GM19043 (cell line): Measurements from ENCODE around the gene PRSS53.

Experiments used
- ATAC-seq: cut with Tn5 transposase; IDR thresholded peaks from one replicate; pipeline ENCODE4 v1.9.1; 2021; ENCODE audit warnings: low read depth; ENCODE audit not compliant: unreplicated experiment

PRSS53 gene

DNA sequence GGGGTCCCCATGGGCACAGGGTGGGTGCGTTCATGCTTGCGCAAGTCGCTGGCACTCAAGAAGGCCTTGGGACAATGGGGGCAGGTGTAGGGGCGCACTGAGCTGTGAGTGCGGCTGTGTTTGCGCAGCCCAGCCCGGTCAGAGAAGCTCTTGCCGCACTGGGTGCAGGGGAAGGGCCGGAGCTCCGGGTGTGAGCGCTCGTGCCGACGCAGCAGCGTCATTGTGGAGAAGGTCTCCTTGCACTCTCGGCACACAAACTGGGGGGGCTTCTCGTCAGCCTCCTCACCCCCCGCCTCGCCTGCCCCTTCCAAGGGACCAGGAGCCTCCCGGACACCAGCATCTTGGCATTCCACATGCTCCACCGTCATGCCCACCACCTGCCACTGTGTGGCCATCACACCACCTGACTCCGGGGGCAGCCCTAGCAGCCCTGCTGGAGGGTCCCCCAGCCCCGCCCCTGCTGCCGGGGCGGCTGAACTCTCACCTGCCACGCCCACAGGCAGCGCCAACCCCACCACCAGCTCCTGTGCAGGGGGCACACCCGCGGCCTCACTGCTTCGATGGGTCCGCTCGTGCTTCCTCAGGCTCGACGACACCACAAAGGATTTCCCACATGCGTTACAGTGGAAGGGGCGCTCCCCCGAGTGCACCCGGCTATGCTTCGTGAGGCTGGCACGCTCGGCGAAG lies 27.5 kb downstream of the PRSS53 start:
- no peak for ATAC-seq

DNA sequence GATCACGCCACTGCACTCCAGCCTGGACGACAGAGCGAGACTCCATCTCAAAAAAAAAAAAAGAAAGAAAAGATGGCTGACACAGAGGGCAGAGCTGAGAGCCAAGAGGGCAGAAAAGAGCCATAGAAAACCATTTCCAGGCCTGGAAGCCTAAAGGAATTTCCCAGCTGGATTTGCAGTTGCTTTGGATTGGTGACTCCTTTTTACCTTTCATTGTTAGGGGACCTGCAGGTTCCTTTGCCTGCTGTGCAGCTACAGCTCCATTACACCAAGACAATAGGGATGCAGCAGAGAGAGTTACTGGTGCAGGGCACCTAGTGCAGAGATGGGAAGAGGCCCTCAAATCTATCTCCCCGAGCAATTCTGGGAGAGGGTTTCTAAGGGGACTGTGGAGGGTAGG lies 33.1 kb downstream of the PRSS53 start:
- ATAC-seq = no peak

DNA sequence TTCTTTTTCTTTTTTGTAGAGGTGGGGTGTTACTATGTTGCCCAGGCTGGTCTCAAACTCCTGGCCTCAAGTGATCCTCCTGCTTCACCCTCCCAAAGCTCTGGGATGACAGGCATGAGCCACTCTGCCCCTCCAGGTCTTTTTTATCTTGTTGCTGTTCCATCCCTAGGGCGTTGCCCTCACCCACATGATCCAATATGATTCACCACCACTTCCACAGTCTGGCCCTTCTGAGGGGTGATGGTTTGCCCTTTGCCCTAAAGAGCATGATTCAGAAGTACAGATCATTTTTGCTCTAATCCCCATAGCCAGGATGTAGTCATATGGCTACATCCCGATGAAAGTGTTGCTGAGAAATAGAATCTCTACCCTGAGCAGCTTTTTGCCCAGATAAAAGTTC lies 36.6 kb downstream of the PRSS53 start:
- ATAC-seq = no peak

DNA sequence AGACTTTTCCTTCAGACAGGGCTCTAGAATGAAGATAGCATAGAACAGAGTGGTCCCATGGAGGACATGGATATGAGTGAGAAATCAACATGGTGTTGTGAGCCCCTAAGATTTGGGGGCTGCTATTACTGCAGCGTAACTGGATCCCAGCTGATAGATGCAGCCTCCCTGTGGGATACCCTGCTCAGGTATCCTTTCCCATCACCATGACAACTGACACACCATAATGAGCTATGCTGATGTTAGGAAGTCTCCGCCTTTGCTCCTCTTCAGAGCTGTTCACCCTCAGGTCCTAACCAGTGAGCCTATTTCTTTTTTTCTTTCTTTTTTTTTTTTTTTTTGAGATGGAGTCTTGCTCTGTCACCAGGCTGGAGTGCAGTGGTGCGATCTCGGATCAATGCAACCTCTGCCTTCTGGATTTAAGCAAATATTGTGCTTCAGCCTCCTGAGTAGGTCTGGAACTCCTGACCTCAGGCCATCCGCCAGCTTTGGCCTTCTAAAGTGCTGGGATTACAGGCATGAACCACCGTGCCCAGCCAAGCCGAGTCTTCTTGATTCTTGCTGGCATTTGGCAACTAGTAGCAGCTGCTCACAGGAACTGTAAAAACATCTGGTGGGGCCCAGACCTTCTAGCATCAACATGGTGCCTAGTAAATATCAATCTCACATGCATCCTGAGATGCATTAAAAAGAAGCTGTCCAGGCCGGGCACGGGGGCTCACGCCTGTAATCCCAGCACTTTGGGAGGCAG lies 38.3 kb downstream of the PRSS53 start:
- ATAC-seq = no peak

DNA sequence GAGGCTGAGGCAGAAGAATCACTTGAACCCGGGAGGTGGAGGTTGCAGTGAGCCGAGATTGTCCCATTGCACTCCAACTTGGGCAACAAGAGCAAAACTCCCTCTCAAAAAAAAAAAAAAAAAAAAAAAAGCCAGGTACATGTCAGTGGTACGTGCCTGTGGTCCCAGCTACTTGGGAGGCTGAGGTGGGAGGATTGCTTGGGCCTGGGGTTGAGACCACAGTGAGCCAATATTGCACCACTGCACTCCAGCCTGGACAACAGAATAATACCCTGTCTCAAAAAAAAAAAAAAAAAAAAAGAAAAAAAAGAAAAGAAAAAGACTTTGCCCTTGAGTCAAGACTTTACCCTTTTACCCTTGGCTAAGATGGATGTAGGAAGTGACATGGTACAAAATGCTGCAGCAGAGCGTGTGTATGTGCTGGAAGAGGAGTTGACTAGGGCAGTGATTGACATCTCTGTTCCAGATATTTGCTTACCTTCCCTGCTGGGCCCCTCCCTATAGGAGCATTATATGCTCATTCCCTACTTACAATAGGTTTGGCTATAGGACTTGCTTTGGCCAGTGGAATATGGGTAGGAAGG lies 44.8 kb downstream of the PRSS53 start:
- no peak for ATAC-seq

DNA sequence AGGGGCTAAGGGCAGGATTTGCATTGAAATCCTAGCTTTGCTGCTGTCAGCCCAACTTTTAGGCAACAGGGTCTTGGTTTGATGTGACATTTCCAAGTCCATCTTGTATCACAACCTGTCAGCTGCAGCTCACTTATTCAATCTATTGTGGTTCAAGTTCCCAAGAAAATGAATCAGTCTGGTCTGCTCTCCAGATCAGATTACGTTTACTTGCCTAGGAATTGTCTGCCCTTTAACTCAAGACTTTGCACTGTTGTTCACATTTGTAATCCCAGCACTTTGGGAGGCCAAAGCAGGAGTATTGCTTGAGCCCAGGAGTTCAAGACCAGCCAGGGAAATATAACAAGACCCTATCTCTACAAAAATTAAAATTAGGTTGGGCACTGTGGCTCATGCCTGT lies 45.4 kb downstream of the PRSS53 start:
- no peak for ATAC-seq

DNA sequence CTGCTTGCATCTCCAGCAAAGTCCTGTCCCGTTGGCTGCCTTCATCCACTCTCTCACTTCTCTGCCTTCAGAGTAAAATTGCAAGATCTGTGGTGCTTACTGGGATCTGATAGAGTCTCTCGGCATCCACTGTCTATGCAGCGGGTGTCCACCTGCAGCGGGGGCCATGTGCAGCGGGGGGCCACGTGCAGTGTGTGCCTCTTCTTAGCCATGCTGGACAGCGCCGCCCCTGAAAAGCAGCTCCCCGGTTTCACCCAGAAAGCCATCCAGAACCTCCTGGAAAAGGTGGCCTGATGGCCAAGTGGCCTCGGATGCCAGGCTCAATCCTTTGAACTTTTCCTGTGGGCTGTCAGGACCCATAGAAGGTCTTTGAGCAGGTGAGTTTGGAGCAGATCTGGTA lies 45.9 kb downstream of the PRSS53 start:
- ATAC-seq = no peak

DNA sequence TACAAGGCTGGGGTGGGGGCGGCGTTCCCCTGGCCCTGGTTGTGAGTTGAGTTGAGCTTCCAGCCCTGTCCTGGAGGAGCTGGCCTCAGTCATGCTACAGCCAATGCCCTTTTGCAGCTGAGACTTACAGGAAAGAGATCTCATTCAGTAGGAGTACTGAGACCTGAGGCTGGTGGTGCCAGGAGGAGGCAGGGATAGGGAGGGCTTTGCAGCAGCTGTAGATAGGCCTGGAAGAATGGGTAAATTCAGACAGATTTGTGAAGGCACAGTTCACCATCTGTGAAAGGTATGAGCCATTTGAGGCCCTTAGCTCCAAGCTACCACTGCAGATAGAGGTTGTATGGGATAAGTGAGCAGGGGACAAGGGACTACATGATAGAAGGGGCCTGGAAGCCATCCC lies 49.8 kb downstream of the PRSS53 start:
- no peak for ATAC-seq

DNA sequence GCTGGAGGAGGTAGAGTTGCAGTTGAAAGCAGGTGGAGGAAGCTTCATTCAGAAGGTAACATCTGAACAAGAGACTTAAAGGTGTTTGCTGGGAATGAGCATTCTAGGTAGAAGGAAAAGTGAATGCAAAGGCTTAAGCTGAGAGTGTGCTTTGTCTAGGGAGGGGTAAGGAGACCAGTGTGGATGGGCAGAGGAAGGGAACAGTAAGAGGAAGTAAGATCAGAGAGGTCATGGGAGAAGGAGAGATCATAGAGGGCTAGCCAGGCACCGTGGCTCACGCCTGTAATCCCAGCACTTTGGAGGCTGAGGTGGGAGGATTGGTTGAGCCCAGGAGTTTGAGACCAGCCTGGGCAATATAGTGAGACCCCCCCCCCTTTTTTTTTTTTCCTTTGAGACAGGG lies 52.1 kb downstream of the PRSS53 start:
- no peak for ATAC-seq

DNA sequence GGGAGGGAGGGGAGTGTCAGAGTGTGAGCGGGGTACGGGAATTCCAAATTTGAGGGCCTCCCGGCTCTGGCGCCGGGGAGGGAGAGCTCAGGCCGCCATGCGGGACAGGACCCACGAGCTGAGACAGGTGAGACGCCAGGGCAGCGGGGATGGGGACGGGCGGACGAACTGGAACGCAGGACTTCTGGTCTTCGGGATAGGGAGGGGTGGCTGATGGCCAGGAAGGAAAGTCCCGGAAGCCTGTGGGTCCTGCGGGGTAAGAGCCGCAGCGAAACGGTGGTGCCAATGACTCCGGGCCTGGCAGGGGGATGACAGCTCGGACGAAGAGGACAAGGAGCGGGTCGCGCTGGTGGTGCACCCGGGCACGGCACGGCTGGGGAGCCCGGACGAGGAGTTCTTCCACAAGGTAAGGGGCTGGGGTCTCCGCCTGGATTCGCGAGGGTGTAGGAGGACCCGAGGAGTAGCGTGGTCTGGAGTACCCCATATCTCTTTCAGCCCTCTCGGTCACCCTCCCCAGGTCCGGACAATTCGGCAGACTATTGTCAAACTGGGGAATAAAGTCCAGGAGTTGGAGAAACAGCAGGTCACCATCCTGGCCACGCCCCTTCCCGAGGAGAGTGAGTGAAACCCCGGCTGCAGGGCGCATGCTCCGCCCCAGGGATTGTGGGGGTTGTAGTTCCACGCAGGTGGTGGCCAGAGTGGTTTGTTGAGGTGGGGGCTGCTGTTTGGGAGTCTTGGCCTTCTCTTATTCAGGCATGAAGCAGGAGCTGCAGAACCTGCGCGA lies 54.8 kb downstream of the PRSS53 start:
- ATAC-seq = peak; percentile 48
